Inferior parietal cortex (tissue), 1 donor: Measurements from ENCODE around the gene PIEZO1.
A peak's percentile ranks its signal among the peaks of the same experiment; 100 is the strongest.

ENCODE experiments used
- DNase-seq: peaks from one replicate; pipeline ENCODE4 v3.0.0-alpha.2; 2016; ENCODE audit errors: extremely low spot score

PIEZO1 gene

DNA sequence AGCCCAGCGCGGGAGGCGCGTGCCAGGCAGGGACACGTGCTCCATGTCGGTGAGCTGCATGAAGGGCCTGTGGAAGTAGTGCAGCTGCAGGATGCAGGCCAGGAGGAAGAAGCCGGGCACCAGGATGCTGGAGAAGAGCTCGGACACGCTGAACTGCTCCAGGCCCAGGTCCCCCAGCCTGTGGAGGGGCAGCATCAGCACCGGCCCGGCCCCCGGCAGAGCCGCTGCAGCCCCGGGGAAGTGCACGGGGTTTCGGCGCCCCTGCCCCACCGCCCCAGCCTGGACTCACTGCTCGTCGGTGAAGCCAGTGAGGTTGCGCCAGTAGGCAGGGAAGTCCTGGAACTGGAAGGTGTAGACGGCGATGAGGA, 50.7 kb downstream of the PIEZO1 start:
- no peak for DNase-seq

DNA sequence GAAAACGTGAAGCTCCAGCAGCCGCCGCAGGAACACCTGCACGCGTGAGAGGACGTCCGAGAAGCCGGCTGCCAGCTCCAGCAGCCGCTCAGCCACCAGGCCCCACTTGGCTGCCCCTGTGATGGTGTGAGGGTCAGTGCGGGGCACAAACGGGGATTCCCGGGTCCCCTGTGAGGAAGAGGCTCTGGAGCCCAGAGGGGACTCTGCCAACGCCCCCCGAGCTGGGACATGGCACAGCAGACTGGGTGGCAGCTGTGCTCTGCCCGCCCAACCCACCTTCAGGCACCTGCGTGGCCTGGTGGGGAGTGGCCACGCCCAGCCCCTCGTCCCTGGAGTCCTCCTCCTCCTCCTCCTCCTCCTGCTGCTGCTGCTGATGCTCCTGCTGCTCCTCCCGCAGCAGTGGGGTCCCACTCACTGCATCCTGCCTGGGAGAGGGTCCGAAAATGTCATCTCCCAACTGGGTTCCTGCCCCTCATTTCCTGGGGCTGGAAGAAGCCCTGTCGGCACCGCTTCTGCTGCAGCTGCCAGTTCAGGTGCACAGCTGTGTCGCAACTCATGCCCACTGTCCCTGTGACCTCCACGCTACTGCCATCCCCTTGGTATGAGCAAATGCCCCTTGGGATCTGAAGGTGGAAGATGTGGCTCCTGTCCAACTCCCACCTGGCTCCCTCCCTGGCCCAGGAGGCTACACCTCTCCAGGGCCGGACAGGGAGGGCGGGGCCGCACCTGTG, 51.2 kb downstream of the PIEZO1 start:
- no peak for DNase-seq

DNA sequence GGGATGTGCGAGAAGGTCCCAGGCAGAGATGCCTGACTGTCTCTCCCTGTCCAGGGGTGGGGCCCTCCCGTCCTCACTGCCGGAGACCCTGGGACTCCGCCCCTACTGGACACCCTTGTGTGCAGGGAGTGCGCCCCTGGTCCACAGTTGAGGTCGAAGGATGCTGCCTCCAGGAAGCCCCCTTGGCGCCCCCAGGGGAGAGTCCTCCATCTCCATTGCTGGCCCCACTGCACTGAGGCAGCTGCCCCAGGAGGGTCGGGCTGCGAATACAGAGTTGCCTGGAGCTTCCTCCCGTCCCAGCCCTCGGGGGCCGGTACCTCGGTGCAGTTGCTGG, 52.1 kb downstream of the PIEZO1 start:
- no peak for DNase-seq

DNA sequence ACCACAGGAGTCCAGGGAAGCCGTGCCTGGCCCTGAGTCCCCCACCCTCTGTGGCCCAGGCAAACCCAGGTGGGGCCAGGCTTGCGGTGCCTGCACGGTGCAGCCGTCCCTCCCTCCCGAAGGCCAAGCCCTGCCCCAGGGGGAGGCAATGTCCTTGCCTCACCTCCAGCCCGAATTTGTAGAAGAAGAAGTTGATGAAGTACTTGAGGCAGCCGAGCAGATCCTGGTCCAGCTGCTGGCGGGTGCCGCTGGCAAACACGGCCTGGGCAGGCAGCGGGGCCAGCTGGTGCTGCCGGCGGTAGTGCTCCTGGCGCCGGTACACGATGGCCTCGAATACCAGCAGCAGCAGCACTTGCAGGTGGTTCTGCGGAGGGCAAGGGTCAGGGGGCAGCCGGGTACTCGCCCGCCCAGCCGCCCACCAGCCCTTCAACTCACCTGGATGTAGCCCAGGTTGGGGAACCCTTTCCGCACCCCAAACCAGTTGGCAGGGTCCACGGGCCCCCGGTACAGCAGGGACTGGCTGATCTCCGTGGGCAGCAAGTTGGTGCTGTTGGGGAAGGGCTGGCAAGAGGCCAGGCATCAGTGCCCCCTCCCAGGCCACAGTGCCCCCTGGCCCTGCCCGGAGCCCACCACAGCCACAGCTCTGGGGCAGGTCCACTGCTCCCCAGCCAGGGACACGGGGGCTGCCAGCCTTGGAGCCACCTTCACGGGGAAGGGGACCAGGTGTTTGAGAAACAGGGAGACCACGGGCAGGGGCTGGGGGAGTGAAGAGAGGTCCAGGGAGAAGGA, 52.7 kb downstream of the PIEZO1 start:
- no peak for DNase-seq

DNA sequence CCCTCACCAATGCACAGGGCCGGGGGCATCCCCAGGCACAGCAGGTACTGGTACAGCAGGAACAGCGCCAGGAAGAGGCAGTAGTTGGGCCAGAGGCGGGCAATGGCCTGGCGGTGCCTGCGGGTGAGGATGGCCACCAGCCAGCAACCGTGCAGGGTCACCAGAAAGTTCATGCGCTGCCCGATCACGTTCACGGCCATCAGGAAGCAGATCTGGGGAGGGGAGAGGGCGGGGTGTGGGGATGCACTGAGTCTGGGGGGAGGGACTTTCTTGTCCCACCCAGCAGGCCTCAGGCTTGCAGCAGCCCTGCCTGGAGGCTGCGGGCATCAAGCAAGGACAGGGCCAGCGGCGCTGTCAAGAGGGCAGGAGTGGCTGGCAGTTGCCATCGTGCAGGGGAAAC, 53.3 kb downstream of the PIEZO1 start:
- no peak for DNase-seq

DNA sequence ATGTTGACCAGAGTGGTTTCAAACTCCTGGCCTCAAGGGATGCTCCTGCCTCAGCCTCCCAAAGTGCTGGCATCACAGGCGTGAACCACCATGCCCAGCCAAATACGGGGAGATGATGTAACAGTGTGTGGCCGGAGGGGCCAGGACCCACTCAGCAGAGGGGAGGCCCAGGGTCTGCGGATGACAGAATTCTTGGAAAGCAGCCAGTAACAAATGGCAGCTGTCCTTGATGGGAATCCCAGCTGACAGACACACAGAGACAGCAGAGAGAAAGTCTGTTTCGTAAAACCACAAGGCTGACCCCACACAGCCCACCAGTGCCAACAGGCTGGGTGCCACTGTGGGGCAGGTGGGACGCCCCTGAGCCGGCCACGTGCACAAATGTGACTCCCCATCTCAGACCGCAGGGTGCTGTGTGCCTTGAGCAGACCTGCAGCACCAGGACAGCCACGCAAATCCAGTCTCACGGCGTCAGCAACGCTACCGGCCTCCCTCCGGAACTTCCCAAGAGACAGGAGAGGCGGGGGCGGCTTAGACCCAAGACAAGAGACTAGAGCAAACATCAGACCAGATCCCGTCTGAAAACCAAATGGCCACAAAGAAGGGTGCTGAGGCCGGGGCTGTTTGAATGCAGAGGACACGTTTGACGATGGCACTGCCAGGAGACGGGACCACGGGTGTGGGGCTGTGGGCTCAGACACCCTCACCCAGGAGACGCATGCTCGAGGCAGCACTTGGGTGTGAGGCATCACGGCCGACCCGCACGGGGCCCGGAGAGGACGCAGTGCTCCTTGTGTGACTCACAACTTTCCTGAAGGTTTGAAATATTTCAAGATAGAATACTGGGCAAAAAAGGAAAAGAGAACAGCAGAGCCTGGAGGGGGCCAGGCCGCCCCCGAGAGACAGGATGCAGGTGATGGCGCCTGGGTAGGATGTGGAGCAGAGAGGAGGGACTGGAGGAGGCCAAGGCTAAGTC, 54.1 kb downstream of the PIEZO1 start:
- DNase-seq: no peak

DNA sequence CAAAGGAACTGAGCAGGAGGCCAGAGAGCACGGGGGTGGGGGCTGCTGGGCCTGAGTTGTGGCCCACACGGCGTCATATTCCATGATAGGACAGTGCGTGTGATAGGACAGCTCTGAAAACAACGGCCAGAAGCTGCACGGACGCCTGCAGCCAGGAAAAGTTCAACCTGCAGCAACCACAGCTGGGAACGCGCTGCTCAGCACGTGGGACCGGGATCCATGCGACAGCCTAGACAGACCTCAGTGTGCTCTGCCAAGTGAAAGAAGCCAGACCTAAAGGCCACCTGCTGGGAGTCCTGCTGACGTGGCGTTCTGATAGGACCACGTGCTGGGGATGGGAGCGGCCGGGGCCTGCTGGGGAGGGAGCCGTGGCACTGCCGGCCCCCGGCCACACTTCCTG, 57.1 kb downstream of the PIEZO1 start:
- no peak for DNase-seq

DNA sequence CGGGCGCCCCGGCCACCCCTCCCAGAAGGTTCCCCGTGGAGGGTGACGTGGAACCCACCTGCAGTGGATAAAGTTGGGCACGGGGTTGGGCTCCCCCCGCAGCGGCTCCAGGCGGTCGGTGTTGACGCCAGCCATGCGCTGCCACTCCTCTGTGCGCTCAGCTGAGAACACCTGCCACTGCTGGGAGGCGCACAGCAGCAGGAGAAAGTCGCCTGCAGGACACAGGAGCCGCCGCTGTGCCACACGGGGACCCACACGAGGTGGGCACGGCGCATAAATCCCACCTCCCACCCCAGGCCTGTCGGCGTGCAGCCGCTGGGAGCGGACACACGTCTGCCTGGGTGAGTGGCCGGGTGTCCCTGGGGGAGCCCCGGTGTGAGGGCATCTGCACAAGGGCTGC, 58.0 kb downstream of the PIEZO1 start:
- no peak for DNase-seq

DNA sequence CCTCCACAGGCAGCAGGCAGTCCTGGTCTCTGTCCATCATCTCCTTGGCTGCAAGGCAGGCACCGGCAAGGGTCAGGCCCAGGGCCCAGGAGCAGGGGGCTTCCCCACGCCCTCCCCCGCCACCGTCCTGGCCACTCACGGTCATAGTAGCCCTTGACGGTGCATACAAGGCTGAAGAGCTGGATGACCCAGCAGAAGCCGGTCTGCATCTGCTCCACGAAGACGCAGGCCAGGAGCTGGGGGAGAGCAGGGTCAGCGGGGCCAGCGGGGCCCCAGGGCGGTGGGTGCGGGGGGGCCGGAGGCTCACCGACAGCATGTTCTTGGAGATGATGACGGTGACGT, 58.6 kb downstream of the PIEZO1 start:
- DNase-seq: no peak

DNA sequence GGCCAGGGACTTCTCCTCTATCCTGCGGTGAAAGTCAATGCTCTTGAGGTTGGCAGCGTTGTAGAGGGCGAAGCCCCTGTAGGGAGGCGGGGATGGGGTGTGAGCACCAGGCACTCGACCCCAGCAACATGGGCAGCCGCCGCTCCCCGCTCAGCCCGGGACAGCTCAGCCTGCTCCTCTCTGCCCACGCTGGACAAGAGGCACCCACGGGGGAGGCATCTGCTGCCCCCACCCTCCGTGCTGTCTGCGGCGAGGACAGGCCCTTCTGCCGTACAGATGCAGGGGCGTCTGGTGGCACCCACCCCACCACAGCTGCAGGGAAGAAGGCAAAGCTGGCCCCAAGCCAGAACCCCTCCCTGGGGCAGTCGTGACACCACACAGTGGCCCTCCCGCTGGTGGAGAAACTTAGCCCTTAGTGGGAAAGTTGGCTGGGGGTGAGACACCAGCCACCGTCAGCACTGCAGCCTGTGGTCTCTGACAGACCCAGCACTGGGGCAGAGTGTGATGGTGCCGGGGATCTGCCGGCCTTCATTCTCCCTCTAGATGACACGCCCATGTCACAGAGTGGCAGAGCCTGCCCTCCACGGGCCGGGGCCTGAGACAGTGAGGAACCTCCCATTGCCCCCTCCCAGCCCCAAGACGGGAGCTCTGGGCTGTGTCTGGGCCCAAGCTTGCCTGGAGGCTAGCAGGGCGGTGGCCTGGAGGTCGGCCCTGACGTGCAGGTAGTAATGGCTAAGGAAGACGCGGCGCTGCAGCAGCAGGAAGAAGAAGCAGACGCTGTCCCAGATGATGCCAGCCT, 59.2 kb downstream of the PIEZO1 start:
- DNase-seq: no peak

DNA sequence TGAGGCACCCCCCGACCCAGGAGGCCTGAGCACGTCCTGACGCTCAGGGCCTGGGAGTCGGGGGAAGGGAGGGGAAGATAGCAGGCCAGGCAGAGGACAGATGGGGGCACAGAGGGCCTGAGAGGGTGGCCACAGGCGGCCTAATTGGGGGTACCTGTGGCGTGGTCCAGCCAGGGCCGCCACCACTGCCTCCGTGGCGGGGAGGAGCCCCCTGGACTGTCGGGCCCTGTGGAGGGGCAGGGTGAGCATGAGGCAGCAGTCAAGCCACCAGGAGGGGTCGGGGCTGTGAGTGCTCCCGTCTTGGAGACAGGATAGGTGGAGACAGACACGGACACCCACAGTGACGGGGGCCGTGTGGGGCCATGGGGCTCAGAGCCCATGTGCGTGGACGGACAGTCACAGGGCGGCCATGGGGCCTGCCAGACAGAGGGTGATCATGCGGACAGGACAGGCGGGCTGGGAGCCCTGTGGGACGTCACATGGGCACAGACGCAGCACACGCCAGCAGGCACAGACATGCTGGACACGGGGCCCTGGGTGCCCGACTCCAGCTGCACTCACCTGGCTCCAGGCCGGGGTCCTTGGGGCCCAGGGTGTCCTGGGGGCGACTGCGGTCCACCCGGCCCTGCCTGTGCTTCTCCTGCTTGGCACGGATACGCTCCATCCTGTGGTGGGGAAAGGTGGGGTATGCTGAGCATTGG, 60.0 kb downstream of the PIEZO1 start:
- no peak for DNase-seq

DNA sequence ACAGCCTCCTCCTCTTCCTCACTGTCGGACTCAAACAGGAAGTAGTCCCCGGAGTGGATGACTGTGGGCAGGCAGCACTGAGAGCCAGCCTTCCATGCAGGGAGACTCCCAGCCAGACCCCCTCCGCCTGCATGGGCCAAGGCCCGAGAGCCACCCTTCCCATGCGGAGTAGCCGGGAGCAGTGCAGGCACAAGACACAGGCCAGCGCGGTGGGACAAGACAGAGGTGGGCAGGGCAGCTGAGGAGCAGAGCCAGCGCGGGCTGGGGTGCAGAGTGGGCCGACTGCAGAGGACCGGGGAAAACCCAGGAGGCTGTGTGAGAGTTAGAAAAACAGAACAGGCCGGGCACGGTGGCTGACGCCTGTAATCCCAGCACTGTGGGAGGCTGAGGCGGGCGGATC, 61.1 kb downstream of the PIEZO1 start:
- DNase-seq: no peak

DNA sequence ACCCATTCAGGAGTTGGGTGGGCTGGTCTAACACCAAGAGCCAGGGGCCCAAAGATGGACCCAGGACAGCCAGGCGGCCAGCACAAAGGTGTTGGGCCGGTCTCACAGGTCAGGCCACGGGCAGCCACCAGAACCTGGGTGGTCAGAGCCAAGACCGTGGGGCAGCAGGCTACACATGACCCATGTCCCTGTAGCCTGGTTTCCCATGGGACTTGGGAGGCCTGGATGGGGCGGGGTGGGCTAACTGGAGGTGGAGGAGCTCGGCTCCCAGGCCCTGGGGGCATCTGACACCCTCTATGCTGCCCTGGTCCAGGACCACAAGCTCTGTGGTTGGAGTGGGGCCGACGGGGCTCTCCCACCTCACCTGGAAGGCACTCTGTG, 61.5 kb downstream of the PIEZO1 start:
- no peak for DNase-seq

DNA sequence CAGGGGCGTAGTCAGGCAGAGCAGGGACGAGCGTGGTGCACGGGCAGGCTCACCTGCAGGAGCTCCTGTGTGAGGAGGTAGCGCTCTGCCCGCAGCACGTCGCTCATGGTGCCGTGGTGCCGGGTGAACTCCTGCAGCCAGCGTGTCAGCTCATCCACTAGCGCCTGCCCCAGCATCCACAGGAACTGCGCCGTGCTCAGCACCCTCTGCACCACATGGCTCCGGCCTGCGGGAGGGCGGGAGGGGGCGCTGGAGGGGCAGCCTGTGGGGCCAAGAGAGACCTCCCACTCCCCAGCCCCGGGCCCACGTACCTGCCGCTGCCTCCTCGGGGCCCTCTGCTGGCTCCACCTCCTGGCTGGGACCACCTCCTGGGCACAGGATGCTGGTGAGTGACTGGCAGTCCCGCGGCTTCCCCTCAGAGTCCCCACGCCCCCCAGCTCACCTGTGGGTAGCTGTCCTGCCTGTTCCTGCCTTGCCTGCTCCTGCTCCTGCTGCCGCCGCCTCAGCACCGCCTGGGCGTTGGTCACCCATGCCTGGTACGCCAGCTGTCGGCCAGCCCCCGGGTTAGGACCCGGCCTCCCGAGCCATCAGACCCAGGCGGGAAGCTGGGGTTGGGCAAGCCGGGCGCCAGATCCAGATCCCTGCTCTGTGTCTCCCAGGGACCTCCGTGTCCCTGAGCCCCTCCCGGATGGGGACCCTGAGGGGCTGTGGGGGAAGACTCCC, 62.1 kb downstream of the PIEZO1 start:
- DNase-seq: no peak

DNA sequence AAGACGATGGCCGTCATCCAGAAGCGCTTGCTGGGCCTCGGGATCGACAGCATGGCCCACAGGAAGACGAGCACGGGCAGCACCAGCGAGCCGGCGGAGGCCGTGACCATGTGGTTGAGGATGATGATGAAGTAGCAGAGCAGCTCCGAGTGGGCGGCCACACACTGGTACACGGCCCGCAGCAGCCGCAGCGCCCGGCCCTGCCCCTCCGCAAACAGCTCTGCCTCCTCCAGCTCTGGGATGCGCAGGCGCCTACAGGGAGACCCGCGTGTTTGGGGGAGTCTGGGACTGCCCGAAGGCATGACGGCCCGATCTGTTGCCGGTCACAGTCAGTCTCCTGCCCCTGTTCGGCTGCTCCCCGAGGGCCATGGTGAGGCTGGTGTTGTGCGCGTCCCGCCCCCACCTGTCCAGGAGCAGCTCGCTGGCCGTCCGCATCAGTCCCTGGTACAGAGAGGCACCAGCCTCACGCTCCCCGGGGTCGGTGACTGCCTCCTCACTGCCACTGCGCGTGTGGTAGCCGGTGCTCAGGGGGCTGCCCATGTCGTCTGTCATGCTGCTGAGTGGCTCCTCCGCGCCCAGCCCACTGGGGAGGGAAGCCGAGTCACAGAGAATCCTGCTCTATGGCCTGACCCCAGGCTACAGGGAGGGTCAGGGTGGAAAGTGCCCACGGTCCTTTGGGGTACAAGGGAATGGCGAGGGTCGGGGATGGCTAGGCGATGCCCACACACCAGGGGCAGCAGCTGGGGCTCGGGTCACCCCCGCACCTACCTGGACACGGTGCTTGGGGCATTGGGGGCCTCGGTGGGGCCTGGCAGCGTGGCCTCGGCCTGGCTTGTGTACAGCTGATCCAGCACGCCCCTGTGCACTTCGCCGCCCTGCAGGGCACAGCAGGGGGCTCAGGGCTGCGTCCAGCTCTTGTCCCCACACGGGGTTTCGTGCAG, 62.9 kb downstream of the PIEZO1 start:
- no peak for DNase-seq

DNA sequence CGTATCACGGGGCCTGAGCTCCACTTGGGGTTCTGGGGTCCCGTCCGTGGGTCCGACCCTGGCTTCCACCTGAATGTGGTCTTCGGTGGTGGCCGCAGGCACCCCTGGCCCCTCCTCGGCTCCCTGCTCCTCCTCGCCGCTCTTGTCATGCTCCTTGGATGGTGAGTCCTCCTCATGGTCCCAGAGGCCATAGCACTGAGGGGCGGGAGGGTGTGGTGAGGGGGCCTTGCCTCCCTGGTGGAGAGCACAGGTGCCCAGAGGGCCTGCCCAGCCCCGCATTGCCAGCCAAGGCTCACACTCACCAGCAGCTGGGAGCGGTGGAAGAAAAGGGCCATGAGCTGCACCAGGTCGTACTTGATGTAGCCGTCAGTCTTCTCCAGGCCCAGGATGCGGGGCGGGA, 63.8 kb downstream of the PIEZO1 start:
- DNase-seq: no peak

DNA sequence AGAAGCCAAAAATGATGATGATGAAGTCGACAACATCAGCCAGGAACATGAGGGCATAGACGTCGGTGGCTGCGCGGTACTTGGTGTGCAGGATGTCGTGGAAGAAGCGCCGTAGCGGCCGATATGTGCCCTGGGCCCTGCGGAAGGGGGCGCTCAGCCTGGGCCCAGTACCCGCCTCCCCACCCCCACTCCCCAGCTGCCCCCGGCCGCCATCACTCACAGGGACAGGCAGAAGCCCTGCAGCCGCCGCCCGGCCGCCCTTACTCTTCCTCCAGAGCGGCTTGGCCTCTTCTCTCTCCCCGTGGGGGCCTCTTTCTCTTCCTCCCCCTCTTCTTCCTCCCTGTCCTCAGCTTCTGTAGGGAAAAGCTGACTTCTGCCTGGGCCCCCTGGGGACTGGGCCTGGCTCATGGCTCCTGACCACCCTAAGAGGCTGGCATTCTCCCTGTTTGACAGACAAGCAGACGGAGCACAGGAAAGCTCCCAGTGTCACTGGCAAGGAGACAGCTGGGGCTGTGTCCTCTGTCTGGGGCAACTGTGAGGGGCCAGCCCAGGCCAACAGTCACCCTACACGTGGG, 64.5 kb downstream of the PIEZO1 start:
- no peak for DNase-seq

DNA sequence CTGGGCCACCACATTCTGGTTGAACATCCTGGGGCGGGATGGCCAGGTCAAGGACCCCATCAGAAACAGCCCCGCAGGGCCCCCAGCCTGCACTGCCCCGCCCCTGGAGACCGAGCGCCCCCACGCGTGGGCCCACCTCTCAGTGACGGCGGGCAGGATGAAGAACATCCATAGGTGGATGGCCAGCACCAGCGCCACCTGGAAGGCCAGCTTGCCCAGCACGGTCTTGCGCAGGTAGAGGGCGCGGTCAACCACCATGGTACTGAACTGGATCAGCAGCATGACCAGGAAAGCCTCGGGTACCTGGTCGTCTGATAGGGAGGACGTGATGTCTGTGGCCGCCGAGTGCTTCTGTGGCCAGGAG, 65.1 kb downstream of the PIEZO1 start:
- DNase-seq: no peak

DNA sequence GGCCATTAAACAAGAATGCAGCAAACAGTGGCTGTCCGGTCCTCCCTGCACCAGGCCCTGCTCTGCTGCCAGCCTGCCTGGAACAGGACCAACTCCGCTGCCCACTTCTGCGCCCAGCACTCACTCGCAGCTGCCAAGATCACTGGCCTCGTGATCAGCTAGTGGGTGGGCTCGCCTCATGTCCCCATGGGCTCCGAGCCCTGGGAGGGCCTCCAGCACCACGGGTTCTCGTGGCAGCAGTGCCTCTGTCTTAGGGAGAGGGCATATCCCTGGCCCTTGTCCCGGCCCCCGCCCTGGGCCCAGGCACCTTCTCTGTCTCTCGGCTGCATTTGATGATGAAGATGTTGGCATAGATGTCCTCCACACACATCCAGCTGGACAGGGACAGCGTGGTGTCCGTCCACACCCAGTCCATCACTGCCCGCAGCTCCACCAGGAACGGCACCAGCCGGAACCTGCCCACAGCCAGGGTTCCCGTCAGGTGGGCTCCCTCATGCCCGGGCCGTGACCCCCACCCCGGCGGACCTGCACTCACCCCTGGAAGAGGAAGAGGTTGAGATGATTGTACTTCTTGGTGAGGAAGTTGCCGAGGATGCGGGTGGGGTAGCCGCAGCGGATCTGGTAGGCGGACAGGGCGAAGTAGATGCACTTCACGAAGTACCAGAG, 65.6 kb downstream of the PIEZO1 start:
- DNase-seq: peak; percentile 71
